Ishikawa (cell line): Measurements from ENCODE around the gene MRPL34.

ENCODE experiments used
- CREB1 ChIP-seq: IDR thresholded peaks from 2 replicates; pipeline ENCODE4 v1.6.1; 2012; ENCODE audit warnings: low read depth
- EP300 ChIP-seq: IDR thresholded peaks from 2 replicates; pipeline ENCODE4 v1.6.1; 2012; ENCODE audit warnings: borderline replicate concordance
- NFIC ChIP-seq: IDR thresholded peaks from 2 replicates; pipeline ENCODE4 v1.6.1; 2012
- TAF1 ChIP-seq: IDR thresholded peaks from 2 replicates; pipeline ENCODE4 v1.6.1; 2012; ENCODE audit warnings: low read depth, mild to moderate bottlenecking
- TCF12 ChIP-seq: IDR thresholded peaks from 2 replicates; pipeline ENCODE4 v1.6.1; 2012; ENCODE audit warnings: low read depth
- TEAD4 ChIP-seq: IDR thresholded peaks from 2 replicates; pipeline ENCODE4 v1.6.1; 2012
- TF ChIP-seq, protein P1 (sequence below): IDR thresholded peaks from 2 replicates; pipeline ENCODE4 v1.6.1; 2012; ENCODE audit warnings: low read depth, mild to moderate bottlenecking
- TF ChIP-seq, protein P2 (sequence below): IDR thresholded peaks from 2 replicates; pipeline ENCODE4 v1.6.1; 2012
- TF ChIP-seq, protein P3 (sequence below): IDR thresholded peaks from 2 replicates; pipeline ENCODE4 v1.6.1; 2012

DNA sequence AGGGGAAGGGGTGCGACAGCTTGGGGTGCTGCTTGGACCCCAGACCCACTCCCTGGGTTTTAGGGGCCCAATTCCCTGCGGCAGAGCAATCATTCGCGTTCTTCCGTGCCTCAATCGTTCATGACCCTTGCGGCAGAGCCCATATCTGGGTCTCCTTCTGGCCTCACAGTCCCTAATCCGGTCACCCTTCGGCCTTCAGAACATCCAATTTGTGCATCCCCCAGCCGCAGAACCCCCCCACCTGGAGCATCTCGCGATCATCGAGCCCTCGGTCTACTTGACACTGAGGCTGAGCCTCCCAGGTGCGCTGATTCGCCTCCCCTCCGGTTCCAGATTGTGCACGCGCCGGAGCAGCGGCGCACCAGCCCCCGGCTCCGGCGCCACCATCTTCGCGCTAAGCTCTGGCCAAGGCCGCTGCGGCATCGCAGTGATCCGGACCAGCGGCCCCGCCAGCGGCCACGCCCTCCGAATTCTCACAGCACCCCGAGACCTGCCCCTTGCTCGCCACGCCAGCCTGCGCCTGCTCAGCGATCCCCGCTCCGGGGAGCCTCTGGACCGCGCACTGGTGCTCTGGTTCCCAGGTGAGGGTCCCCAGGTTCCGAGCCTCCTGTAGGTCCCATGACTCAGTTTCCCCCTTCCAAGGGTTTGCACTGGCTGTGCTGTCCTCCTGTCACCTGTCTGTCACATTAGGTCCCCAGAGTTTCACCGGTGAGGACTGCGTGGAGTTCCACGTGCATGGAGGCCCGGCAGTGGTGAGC lies 32.2 kb downstream of the MRPL34 start:
- TF ChIP-seq, protein P1, sequence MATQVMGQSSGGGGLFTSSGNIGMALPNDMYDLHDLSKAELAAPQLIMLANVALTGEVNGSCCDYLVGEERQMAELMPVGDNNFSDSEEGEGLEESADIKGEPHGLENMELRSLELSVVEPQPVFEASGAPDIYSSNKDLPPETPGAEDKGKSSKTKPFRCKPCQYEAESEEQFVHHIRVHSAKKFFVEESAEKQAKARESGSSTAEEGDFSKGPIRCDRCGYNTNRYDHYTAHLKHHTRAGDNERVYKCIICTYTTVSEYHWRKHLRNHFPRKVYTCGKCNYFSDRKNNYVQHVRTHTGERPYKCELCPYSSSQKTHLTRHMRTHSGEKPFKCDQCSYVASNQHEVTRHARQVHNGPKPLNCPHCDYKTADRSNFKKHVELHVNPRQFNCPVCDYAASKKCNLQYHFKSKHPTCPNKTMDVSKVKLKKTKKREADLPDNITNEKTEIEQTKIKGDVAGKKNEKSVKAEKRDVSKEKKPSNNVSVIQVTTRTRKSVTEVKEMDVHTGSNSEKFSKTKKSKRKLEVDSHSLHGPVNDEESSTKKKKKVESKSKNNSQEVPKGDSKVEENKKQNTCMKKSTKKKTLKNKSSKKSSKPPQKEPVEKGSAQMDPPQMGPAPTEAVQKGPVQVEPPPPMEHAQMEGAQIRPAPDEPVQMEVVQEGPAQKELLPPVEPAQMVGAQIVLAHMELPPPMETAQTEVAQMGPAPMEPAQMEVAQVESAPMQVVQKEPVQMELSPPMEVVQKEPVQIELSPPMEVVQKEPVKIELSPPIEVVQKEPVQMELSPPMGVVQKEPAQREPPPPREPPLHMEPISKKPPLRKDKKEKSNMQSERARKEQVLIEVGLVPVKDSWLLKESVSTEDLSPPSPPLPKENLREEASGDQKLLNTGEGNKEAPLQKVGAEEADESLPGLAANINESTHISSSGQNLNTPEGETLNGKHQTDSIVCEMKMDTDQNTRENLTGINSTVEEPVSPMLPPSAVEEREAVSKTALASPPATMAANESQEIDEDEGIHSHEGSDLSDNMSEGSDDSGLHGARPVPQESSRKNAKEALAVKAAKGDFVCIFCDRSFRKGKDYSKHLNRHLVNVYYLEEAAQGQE: no peak
- TF ChIP-seq TEAD4: no peak
- TF ChIP-seq TAF1: no peak
- no peak for TF ChIP-seq TCF12
- no peak for TF ChIP-seq EP300
- TF ChIP-seq, protein P2, sequence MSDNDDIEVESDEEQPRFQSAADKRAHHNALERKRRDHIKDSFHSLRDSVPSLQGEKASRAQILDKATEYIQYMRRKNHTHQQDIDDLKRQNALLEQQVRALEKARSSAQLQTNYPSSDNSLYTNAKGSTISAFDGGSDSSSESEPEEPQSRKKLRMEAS: no peak
- TF ChIP-seq, protein P3, sequence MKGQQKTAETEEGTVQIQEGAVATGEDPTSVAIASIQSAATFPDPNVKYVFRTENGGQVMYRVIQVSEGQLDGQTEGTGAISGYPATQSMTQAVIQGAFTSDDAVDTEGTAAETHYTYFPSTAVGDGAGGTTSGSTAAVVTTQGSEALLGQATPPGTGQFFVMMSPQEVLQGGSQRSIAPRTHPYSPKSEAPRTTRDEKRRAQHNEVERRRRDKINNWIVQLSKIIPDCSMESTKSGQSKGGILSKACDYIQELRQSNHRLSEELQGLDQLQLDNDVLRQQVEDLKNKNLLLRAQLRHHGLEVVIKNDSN: 0 out of 2 replicates have a peak, but pooled peaks have one; percentile 17
- TF ChIP-seq NFIC: no peak
- TF ChIP-seq CREB1: no peak
